Calu3 (cell line): ENCODE data around the gene COCH. TPM values are rescaled to one million over a fixed set of nuclear protein-coding genes. Genes with fewer than 3 reads are reported as not detected.

Experiments
- BruUV-seq: library from RNA; stranded (reverse); fragments of 400-500 nt; replicated peaks from 2 replicates; lab custom pipeline; 2021; lab: Mats Ljungman, UMichigan
- CTCF ChIA-PET: fragments of 300-600 bp; sonication (Branson Sonifier 250); formaldehyde crosslinking; loops from one replicate; lab custom pipeline; 2022; ENCODE audit warnings: antibody characterized with exemption; lab: Charles Lee
- DNase-seq: peaks from one replicate; pipeline ENCODE4 v3.0.0; 2022
- H3K27ac Mint-ChIP-seq: one replicate; pipeline ENCODE4 v1.8.0; 2022; ENCODE audit warnings: mixed read lengths; ENCODE audit not compliant: unreplicated experiment
- H3K27me3 Mint-ChIP-seq: one replicate; pipeline ENCODE4 v1.8.0; 2022; ENCODE audit warnings: mixed read lengths; ENCODE audit not compliant: unreplicated experiment
- H3K36me3 Mint-ChIP-seq: one replicate; pipeline ENCODE4 v1.8.0; 2022; ENCODE audit warnings: mild to moderate bottlenecking, moderate library complexity, mixed read lengths; ENCODE audit not compliant: insufficient read depth, unreplicated experiment
- H3K4me1 Mint-ChIP-seq: one replicate; pipeline ENCODE4 v1.8.0; 2022; ENCODE audit warnings: mild to moderate bottlenecking, low read depth, mixed read lengths; ENCODE audit not compliant: unreplicated experiment
- H3K4me3 Mint-ChIP-seq: one replicate; pipeline ENCODE4 v1.8.0; 2022; ENCODE audit warnings: mild to moderate bottlenecking, low read depth, moderate library complexity, mixed read lengths; ENCODE audit not compliant: unreplicated experiment
- H3K9me3 Mint-ChIP-seq: one replicate; pipeline ENCODE4 v1.8.0; 2022; ENCODE audit warnings: low read depth, mixed read lengths; ENCODE audit not compliant: unreplicated experiment
- CTCF ChIP-seq: fragments of 200-600 bp; IDR thresholded peaks from one replicate; pipeline ENCODE4 v1.8.0; 2022; ENCODE audit warnings: antibody characterized with exemption; ENCODE audit not compliant: unreplicated experiment
- intact Hi-C: fragments of 100-400 bp; cut with micrococcal nuclease; formaldehyde crosslinking; loops from one replicate; pipeline ENCODE4 v1.10.0; 2022; ENCODE audit not compliant: unreplicated experiment
- total RNA-seq: library from RNA; stranded (reverse); gene quantifications from 2 replicates; pipeline ENCODE4 v1.2.3, GENCODE V29; 2022

Gene COCH
- total RNA-seq, 1 experiment from 2014 or later = 15.8 TPM

- CTCF ChIA-PET = no interaction called here
- H3K36me3 Mint-ChIP-seq = no peaks in the 10 kb centered on the region
Observed at GRCh38 chr14:30849354-30849753, 25.0 kb upstream of the COCH start.

GRCh38 chr14:30849983-30850382 lies 24.4 kb upstream of the COCH start:
- no peaks in the 10 kb centered on the region for H3K36me3 Mint-ChIP-seq
- BruUV-seq = no TSS peak
- no peak for DNase-seq

More at GRCh38 chr14:30849354-30849753, 25.0 kb upstream of the COCH start:
- Mint-ChIP-seq H3K4me3 (no peak overlapping the region), H3K27ac (no peak overlapping the region), H3K4me1 (peaks cover 2% of the 10 kb centered on the region), H3K9me3 (no peaks in the 10 kb centered on the region), H3K27me3 (peaks cover 34% of the 10 kb centered on the region)
- DNase-seq = no peak
- no peak for TF ChIP-seq CTCF
- no TSS peak for BruUV-seq
- intact Hi-C loops = no loop called here

GRCh38 chr14:30853946-30854345 lies 20.4 kb upstream of the COCH start:
- no peaks in the 10 kb centered on the region for H3K9me3 Mint-ChIP-seq
- DNase-seq = no peak
- intact Hi-C loops = no loop called here
- TF ChIP-seq CTCF = no peak
- peaks cover 14% of the 10 kb centered on the region for H3K4me1 Mint-ChIP-seq
- H3K36me3 Mint-ChIP-seq = no peaks in the 10 kb centered on the region
- H3K27me3 Mint-ChIP-seq = peaks cover 13% of the 10 kb centered on the region
- CTCF ChIA-PET = no interaction called here
- H3K4me3 Mint-ChIP-seq = no peak overlapping the region
- no peak overlapping the region for H3K27ac Mint-ChIP-seq
- BruUV-seq = no TSS peak

More at GRCh38 chr14:30849983-30850382, 24.4 kb upstream of the COCH start:
- intact Hi-C loops = no loop called here
- Mint-ChIP-seq H3K9me3 (no peaks in the 10 kb centered on the region), H3K4me1 (peaks cover 9% of the 10 kb centered on the region), H3K27me3 (peaks cover 34% of the 10 kb centered on the region), H3K4me3 (no peak overlapping the region), H3K27ac (no peak overlapping the region)
- CTCF ChIA-PET = no interaction called here
- no peak for TF ChIP-seq CTCF

- peaks cover 14% of the 10 kb centered on the region for H3K4me1 Mint-ChIP-seq
- no peak for DNase-seq
- BruUV-seq = no TSS peak
- peaks cover 8% of the 10 kb centered on the region for H3K27me3 Mint-ChIP-seq
- no peaks in the 10 kb centered on the region for H3K36me3 Mint-ChIP-seq
- intact Hi-C loops = no loop called here
- CTCF ChIA-PET = interaction anchor here (0.6 kb wide), 1 partner anchor 289 kb away, joined by 6 read pairs; no protein-coding TSS in a partner anchor
- no peak overlapping the region for H3K4me3 Mint-ChIP-seq
- H3K9me3 Mint-ChIP-seq = no peaks in the 10 kb centered on the region
- no peak overlapping the region for H3K27ac Mint-ChIP-seq
- TF ChIP-seq CTCF = no peak
Observed at GRCh38 chr14:30854492-30854891, 19.9 kb upstream of the COCH start.
